ENCODE data around the gene KANSL2.
"Not testable (repeated sequence)": the region's sequence is repeated elsewhere in the genome, so short reads cannot be mapped to it uniquely, and the experiment has no call there.

The KANSL2 gene

GRCh38 chr12:48681710-48682532 lies at the start of gene KANSL2:
Gene KANSL2, minus strand, starts transcription at chr12:48682238. Its CDS starts 606 bp downstream, at chr12:48681632.
- DNase-seq = peak; percentile 88

- DNase-seq = no peak
Observed at GRCh38 chr12:48728807-48729206, 46.8 kb upstream of the KANSL2 start.

- DNase-seq = not testable (repeated sequence)
Observed at GRCh38 chr12:48720737-48721136, 38.7 kb upstream of the KANSL2 start.

GRCh38 chr12:48720171-48720570 lies 38.1 kb upstream of the KANSL2 start:
- not testable (repeated sequence) for DNase-seq

GRCh38 chr12:48719002-48719401 lies 37.0 kb upstream of the KANSL2 start:
- not testable (repeated sequence) for DNase-seq

- DNase-seq = no peak
Observed at GRCh38 chr12:48717252-48717695, 35.2 kb upstream of the KANSL2 start.

GRCh38 chr12:48716493-48717251 lies 34.6 kb upstream of the KANSL2 start, which contains the start of gene CCNT1:
Gene CCNT1, minus strand, starts transcription at chr12:48716707. Its CDS starts 32 bp downstream, at chr12:48716675.
- DNase-seq = peak; percentile 91

GRCh38 chr12:48716168-48716492 lies 34.1 kb upstream of the KANSL2 start:
- no peak for DNase-seq

- no peak for DNase-seq
Observed at GRCh38 chr12:48712209-48712608, 30.2 kb upstream of the KANSL2 start.

GRCh38 chr12:48698822-48699221 lies 16.8 kb upstream of the KANSL2 start:
- not testable (repeated sequence) for DNase-seq

- DNase-seq = no peak
Observed at GRCh38 chr12:48696626-48697025, 14.6 kb upstream of the KANSL2 start.

- no peak for DNase-seq
Observed at GRCh38 chr12:48695859-48696258, 13.8 kb upstream of the KANSL2 start.

- no peak for DNase-seq
Observed at GRCh38 chr12:48694038-48694437, 12.0 kb upstream of the KANSL2 start.

GRCh38 chr12:48693572-48693971 lies 11.5 kb upstream of the KANSL2 start:
- no peak for DNase-seq

- no peak for DNase-seq
Observed at GRCh38 chr12:48691826-48692487, 9.9 kb upstream of the KANSL2 start.

- no peak for DNase-seq
Observed at GRCh38 chr12:48690990-48691389, 9.0 kb upstream of the KANSL2 start.

- no peak for DNase-seq
Observed at GRCh38 chr12:48690436-48690835, 8.4 kb upstream of the KANSL2 start.

GRCh38 chr12:48688836-48689235 lies 6.8 kb upstream of the KANSL2 start:
- DNase-seq = no peak

GRCh38 chr12:48687592-48687991 lies 5.6 kb upstream of the KANSL2 start:
- DNase-seq = no peak

GRCh38 chr12:48686615-48687334 lies 4.7 kb upstream of the KANSL2 start:
- no peak for DNase-seq

- no peak for DNase-seq
Observed at GRCh38 chr12:48686037-48686595, 4.1 kb upstream of the KANSL2 start.

GRCh38 chr12:48683534-48683933 lies 1.5 kb upstream of the KANSL2 start:
- DNase-seq = no peak
